ENCODE data around the gene MDFIC. TPM values are rescaled to one million over a fixed set of nuclear protein-coding genes. Genes with fewer than 3 reads are reported as not detected.

Gene MDFIC
- polyA plus RNA-seq, 1 donor (not counting 4 experiments of a cell fraction or from before 2014, with no cell fraction given): 8.5 TPM

DNA sequence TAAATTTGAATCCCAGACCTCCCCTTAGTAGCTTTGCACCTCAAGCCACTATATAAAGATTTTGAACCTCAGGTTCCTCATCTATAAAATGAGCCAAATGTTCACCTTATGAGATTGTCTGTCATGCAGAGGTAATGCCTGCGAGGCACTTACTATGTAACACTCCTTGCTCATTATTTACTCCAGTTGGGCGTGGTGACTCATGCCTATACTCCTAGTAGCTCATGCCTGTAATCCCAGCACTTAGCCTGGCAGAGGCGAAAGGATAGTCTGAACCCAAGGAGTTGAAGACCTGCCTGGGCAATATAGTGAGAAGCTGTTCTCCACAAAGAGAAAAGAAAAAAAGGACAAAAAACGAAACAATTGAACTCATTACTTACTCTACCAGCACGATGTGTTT is 82.2 kb downstream of the MDFIC start:
- H4K20me1 ChIP-seq (ENCODE audit: control insufficient read depth, extremely low read depth, insufficient read depth, low read length): no peaks in the 10 kb centered on the region
- FAIRE-seq: peak; percentile 75
- TF ChIP-seq, protein P1, sequence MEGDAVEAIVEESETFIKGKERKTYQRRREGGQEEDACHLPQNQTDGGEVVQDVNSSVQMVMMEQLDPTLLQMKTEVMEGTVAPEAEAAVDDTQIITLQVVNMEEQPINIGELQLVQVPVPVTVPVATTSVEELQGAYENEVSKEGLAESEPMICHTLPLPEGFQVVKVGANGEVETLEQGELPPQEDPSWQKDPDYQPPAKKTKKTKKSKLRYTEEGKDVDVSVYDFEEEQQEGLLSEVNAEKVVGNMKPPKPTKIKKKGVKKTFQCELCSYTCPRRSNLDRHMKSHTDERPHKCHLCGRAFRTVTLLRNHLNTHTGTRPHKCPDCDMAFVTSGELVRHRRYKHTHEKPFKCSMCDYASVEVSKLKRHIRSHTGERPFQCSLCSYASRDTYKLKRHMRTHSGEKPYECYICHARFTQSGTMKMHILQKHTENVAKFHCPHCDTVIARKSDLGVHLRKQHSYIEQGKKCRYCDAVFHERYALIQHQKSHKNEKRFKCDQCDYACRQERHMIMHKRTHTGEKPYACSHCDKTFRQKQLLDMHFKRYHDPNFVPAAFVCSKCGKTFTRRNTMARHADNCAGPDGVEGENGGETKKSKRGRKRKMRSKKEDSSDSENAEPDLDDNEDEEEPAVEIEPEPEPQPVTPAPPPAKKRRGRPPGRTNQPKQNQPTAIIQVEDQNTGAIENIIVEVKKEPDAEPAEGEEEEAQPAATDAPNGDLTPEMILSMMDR (optimal IDR thresholded peaks at IDR 0.05 in 1 of 3, IDR thresholded peaks at IDR 0.05 in 1 of 3, conservative IDR thresholded peaks at IDR 0.05 in 1 of 3; ENCODE audit: extremely low read depth in 1 of 3, insufficient read depth in 2 of 3, low read length in 3 of 3): no peak
- TF ChIP-seq EZH2 (IDR thresholded peaks at IDR 0.05; ENCODE audit: low read length): no peak
- no peak overlapping the region for H3K4me3 ChIP-seq (ENCODE audit: control insufficient read depth in 2 of 3, extremely low read depth in 1 of 3, insufficient read depth in 2 of 3, low read depth in 1 of 3, low read length in 3 of 3)
- H3K27ac ChIP-seq (ENCODE audit: control insufficient read depth, insufficient read depth, low read length): no peak overlapping the region
- peaks cover 5% of the 10 kb centered on the region for H3K4me1 ChIP-seq (ENCODE audit: control insufficient read depth, extremely low read depth, insufficient read depth, low read length)
- DNase-seq (ENCODE audit: low read depth, low spot score): peak; percentile 28
- H3K9ac ChIP-seq (ENCODE audit: control insufficient read depth, extremely low read depth, insufficient read depth, low read length): no peak overlapping the region
- dilution Hi-C loops (cut with MboI; ENCODE audit: extremely low pct_ligation_motif_present, low sequenced_read_pairs): no loop called here
- peaks cover 0 to 1% of the 10 kb centered on the region in 2 experiments for H3K36me3 ChIP-seq (ENCODE audit: control insufficient read depth in 2 of 2, extremely low read depth in 1 of 2, insufficient read depth in 2 of 2, low read length in 2 of 2)
- no peaks in the 10 kb centered on the region for H3K27me3 ChIP-seq (ENCODE audit: control insufficient read depth, extremely low read depth, insufficient read depth, low read length)
- H3K79me2 ChIP-seq (ENCODE audit: control insufficient read depth, insufficient read depth, low read length): no peaks in the 10 kb centered on the region
- H3K4me2 ChIP-seq (ENCODE audit: control insufficient read depth, extremely low read depth, insufficient read depth, low read depth, low read length): no peak overlapping the region
- H3K9me1 ChIP-seq (ENCODE audit: control insufficient read depth, extremely low read depth, insufficient read depth, low read length): no peaks in the 10 kb centered on the region
- H3K9me3 ChIP-seq (ENCODE audit: control insufficient read depth, low read depth, low read length): no peaks in the 10 kb centered on the region
- H2AFZ ChIP-seq (ENCODE audit: control insufficient read depth, low read length): no peak overlapping the region

DNA sequence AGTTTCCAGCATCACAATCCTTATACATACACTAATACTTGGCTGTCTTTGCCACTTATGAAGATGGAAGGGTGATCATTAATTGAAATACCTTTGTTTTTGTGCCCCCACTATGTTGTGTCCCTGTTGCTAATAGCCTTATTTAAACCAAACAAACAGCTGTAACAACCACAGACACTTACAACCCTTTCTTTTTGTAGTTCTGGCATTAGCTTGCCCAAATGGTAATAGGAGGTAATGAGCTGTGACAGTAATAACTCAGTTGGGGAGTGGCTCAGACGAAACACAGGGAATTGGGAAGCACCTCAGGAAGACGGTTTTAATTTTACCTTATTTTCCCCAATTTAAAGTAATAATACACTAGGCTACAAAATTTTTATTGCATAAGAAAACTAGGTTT is 83.4 kb downstream of the MDFIC start:
- no peak for TF ChIP-seq EZH2 (IDR thresholded peaks at IDR 0.05; ENCODE audit: low read length)
- TF ChIP-seq, protein P1 (optimal IDR thresholded peaks at IDR 0.05 in 1 of 3, IDR thresholded peaks at IDR 0.05 in 1 of 3, conservative IDR thresholded peaks at IDR 0.05 in 1 of 3; ENCODE audit: extremely low read depth in 1 of 3, insufficient read depth in 2 of 3, low read length in 3 of 3): no peak
- no peak overlapping the region for H3K4me3 ChIP-seq (ENCODE audit: control insufficient read depth in 2 of 3, extremely low read depth in 1 of 3, insufficient read depth in 2 of 3, low read depth in 1 of 3, low read length in 3 of 3)
- H3K36me3 ChIP-seq (ENCODE audit: control insufficient read depth in 2 of 2, extremely low read depth in 1 of 2, insufficient read depth in 2 of 2, low read length in 2 of 2): no peaks in the 10 kb centered on the region
- no peaks in the 10 kb centered on the region for H3K9me1 ChIP-seq (ENCODE audit: control insufficient read depth, extremely low read depth, insufficient read depth, low read length)
- H3K27ac ChIP-seq (ENCODE audit: control insufficient read depth, insufficient read depth, low read length): no peak overlapping the region
- no peaks in the 10 kb centered on the region for H3K9me3 ChIP-seq (ENCODE audit: control insufficient read depth, low read depth, low read length)
- H3K9ac ChIP-seq (ENCODE audit: control insufficient read depth, extremely low read depth, insufficient read depth, low read length): no peak overlapping the region
- DNase-seq (ENCODE audit: low read depth, low spot score) (no peak), FAIRE-seq (no peak)
- no peaks in the 10 kb centered on the region for H3K27me3 ChIP-seq (ENCODE audit: control insufficient read depth, extremely low read depth, insufficient read depth, low read length)
- H4K20me1 ChIP-seq (ENCODE audit: control insufficient read depth, extremely low read depth, insufficient read depth, low read length): no peaks in the 10 kb centered on the region
- dilution Hi-C loops (cut with MboI; ENCODE audit: extremely low pct_ligation_motif_present, low sequenced_read_pairs): no loop called here
- H2AFZ ChIP-seq (ENCODE audit: control insufficient read depth, low read length): no peak overlapping the region
- H3K4me2 ChIP-seq (ENCODE audit: control insufficient read depth, extremely low read depth, insufficient read depth, low read depth, low read length): no peak overlapping the region
- H3K79me2 ChIP-seq (ENCODE audit: control insufficient read depth, insufficient read depth, low read length): no peaks in the 10 kb centered on the region
- peaks cover 5% of the 10 kb centered on the region for H3K4me1 ChIP-seq (ENCODE audit: control insufficient read depth, extremely low read depth, insufficient read depth, low read length)

Measured in keratinocyte (primary cell).